Progenitor cell of endocrine pancreas (in vitro differentiated cells): ENCODE results near the gene SURF2. TPM values are rescaled to one million over a fixed set of nuclear protein-coding genes. Genes with fewer than 3 reads are reported as not detected.
A peak's percentile ranks its signal among the peaks of the same experiment; 100 is the strongest.

Source experiments
- DNase-seq: peaks from one replicate; pipeline ENCODE4 v3.0.0; 2021; ENCODE audit warnings: low spot score; ENCODE audit not compliant: unreplicated experiment
- H3K27ac Mint-ChIP-seq: 2 replicates; pipeline ENCODE4 v1.8.0; 2021; ENCODE audit warnings: mild to moderate bottlenecking, moderate library complexity, mixed read lengths
- H3K27me3 Mint-ChIP-seq: 2 replicates; pipeline ENCODE4 v1.8.0; 2021; ENCODE audit warnings: mixed read lengths
- H3K36me3 Mint-ChIP-seq: 2 replicates; pipeline ENCODE4 v1.8.0; 2022; ENCODE audit warnings: mixed read lengths; ENCODE audit not compliant: insufficient read depth
- H3K4me1 Mint-ChIP-seq: 2 replicates; pipeline ENCODE4 v1.8.0; 2021; ENCODE audit warnings: low read depth, mixed read lengths
- H3K4me3 Mint-ChIP-seq: 2 replicates; pipeline ENCODE4 v1.8.0; 2021; ENCODE audit warnings: low read depth, mild to moderate bottlenecking, moderate library complexity, mixed read lengths
- H3K9me3 Mint-ChIP-seq: 2 replicates; pipeline ENCODE4 v1.8.0; 2021; ENCODE audit warnings: low read depth, mixed read lengths
- CTCF ChIP-seq: fragments of 200-600 bp; sonication (generic); IDR thresholded peaks from one replicate; pipeline ENCODE4 v1.5.0; 2021; ENCODE audit warnings: antibody characterized with exemption, mild to moderate bottlenecking; ENCODE audit not compliant: unreplicated experiment
- total RNA-seq: library from RNA; stranded (reverse); gene quantifications from 2 replicates; pipeline ENCODE4 v1.2.1, GENCODE V29; 2021

Gene SURF2
- total RNA-seq, 1 donor from 2014 or later = 19.8 TPM

GRCh38 chr9:133351908-133352634, 4.3 kb upstream of the SURF2 start:
- peak overlapping the region; percentile 80 for H3K27ac Mint-ChIP-seq
- TF ChIP-seq CTCF = peak; percentile 57
- DNase-seq = no peak
- H3K27me3 Mint-ChIP-seq = no peaks in the 10 kb centered on the region
- H3K4me1 Mint-ChIP-seq = peaks cover 17% of the 10 kb centered on the region
- H3K4me3 Mint-ChIP-seq = no peak overlapping the region
- peaks cover 27% of the 10 kb centered on the region for H3K36me3 Mint-ChIP-seq
- H3K9me3 Mint-ChIP-seq = no peaks in the 10 kb centered on the region

DNA sequence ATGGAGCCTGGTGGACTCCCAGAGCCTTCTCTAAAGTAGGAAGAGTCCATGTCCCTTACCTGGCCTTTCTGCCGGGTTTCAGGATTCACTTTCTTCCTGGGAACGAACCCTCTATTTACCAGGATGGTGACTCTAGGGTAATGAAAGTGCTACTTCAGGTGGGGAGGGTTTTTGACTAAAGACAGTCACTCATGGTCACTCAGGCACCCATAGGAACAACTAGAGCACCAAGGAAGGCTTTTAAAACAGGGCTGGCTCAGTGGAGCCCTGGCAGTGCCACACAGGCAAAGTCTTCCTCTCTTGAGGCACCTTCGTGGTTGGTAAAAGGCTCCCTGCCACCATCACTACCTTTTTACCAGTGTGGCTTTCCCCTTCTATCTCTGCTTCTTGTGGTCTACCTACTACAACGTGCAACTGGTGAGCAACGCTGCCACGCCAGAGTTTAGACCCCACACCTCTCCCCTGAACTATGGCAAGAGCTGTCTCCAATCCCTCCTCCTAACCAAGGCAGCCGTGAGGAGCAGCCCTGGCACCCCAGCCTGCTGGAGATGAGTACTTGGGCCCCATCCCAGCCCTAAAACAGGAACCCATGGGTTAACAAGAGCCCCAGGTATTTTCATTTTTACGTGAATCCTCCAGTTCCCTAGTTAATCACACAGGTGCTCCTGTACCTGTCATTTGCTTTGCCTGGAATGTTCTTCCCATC, 3.6 kb upstream of the SURF2 start:
- DNase-seq = no peak
- peak overlapping the region; percentile 80 for H3K27ac Mint-ChIP-seq
- H3K4me3 Mint-ChIP-seq = no peak overlapping the region
- no peaks in the 10 kb centered on the region for H3K27me3 Mint-ChIP-seq
- no peaks in the 10 kb centered on the region for H3K9me3 Mint-ChIP-seq
- H3K4me1 Mint-ChIP-seq = peaks cover 21% of the 10 kb centered on the region
- H3K36me3 Mint-ChIP-seq = peaks cover 27% of the 10 kb centered on the region
- no peak for TF ChIP-seq CTCF

DNA sequence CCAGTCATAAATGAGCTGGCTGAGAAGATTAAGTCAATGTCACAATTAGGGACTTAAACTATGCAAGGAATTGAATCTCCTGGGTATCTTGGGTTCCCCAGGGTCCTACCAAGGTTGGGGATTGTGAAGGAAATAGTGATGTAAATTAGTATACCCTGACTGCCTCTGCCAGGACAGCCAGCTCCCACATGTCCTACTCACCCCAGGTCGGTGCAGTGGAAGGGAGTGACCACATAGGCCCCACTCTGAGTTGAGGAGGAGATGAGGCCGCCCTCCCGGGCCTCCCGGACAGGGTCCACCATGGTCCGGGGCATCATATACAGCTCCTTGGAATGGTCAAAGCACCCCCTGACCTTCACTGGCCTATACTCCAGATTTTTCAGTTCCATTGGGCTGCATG, 2.8 kb upstream of the SURF2 start:
- no peak for TF ChIP-seq CTCF
- Mint-ChIP-seq H3K36me3 (peaks cover 26% of the 10 kb centered on the region), H3K27me3 (no peaks in the 10 kb centered on the region), H3K4me3 (no peak overlapping the region), H3K27ac (no peak overlapping the region), H3K9me3 (no peaks in the 10 kb centered on the region), H3K4me1 (peaks cover 22% of the 10 kb centered on the region)
- DNase-seq = no peak

- H3K9me3 Mint-ChIP-seq = no peaks in the 10 kb centered on the region
- H3K27me3 Mint-ChIP-seq = no peaks in the 10 kb centered on the region
- DNase-seq = no peak
- peaks cover 14% of the 10 kb centered on the region for H3K36me3 Mint-ChIP-seq
- H3K4me1 Mint-ChIP-seq = peaks cover 10% of the 10 kb centered on the region
- no peak for TF ChIP-seq CTCF
- H3K4me3 Mint-ChIP-seq = peak overlapping the region; percentile 89
- peak overlapping the region; percentile 56 for H3K27ac Mint-ChIP-seq
Measured at GRCh38 chr9:133354766-133355165, 1.6 kb upstream of the SURF2 start.

- H3K27me3 Mint-ChIP-seq = no peaks in the 10 kb centered on the region
- peaks cover 12% of the 10 kb centered on the region for H3K36me3 Mint-ChIP-seq
- H3K4me1 Mint-ChIP-seq = peaks cover 8% of the 10 kb centered on the region
- peak overlapping the region; percentile 89 for H3K4me3 Mint-ChIP-seq
- no peak for DNase-seq
- H3K9me3 Mint-ChIP-seq = no peaks in the 10 kb centered on the region
- TF ChIP-seq CTCF = peak; percentile 9
- H3K27ac Mint-ChIP-seq = peak overlapping the region; percentile 95
Measured at GRCh38 chr9:133355881-133356357, 431 bp upstream of the SURF2 start.
